Measurements from ENCODE around the gene TACR1. TPM values are rescaled to one million over a fixed set of nuclear protein-coding genes. Genes with fewer than 3 reads are reported as not detected.

The TACR1 gene
- total and polyA plus RNA-seq, 7 donors: 0.03 to 0.37 (median 0.13) TPM

DNA sequence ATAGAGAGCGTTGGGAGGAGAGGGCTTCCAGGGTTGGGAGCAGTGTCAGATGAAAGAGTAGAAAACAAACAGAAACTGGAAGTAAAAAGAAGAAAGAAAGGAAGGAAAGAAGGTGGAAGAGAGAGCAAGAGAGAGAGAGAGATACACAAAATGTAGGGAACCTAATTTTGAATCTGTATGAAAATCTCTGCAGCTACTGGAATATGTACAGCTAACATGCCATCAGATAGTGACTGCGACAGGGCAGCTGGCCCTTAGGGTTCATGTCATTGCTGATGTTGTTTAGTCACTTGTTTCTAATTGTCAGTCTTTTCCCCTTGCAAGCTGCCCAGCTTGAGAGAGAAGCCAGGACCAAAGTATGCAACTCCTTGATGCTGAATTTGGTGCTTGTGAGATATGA, 155.0 kb downstream of the TACR1 start:
- Histone ChIP-seq H3K27ac (no peak overlapping the region), H3K4me3 (no peak overlapping the region), H3K27me3 (ENCODE audit: insufficient read depth in 3 of 3, low read length in 2 of 3) (no peaks in the 10 kb centered on the region), H3K4me1 (peaks cover 13% of the 10 kb centered on the region), H3K36me3 (ENCODE audit: insufficient read depth in 1 of 2, low read depth in 1 of 2) (no peaks in the 10 kb centered on the region), H3K9me3 (no peaks in the 10 kb centered on the region)
- 97 to 100% (median 97%) methylated on average over 2 of the region's 2 CpGs for WGBS, 3 donors
- TF ChIP-seq, protein P1, sequence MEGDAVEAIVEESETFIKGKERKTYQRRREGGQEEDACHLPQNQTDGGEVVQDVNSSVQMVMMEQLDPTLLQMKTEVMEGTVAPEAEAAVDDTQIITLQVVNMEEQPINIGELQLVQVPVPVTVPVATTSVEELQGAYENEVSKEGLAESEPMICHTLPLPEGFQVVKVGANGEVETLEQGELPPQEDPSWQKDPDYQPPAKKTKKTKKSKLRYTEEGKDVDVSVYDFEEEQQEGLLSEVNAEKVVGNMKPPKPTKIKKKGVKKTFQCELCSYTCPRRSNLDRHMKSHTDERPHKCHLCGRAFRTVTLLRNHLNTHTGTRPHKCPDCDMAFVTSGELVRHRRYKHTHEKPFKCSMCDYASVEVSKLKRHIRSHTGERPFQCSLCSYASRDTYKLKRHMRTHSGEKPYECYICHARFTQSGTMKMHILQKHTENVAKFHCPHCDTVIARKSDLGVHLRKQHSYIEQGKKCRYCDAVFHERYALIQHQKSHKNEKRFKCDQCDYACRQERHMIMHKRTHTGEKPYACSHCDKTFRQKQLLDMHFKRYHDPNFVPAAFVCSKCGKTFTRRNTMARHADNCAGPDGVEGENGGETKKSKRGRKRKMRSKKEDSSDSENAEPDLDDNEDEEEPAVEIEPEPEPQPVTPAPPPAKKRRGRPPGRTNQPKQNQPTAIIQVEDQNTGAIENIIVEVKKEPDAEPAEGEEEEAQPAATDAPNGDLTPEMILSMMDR (IDR thresholded peaks at IDR 0.05): no peak
- DNase-seq (no peak), ATAC-seq (no peak)
- intact Hi-C loops (cut with DNase I): no loop called here

- ATAC-seq: peak in 3 of 4 donors; percentile 50 to 76 (median 51)
- WGBS, 3 donors: 20 to 47% (median 30%) methylated on average over 1 of the region's 1 CpG
- no peak for DNase-seq
- Histone ChIP-seq H3K4me3 (no peak overlapping the region), H3K9me3 (no peaks in the 10 kb centered on the region), H3K27me3 (ENCODE audit: insufficient read depth in 3 of 3, low read length in 2 of 3) (no peaks in the 10 kb centered on the region), H3K4me1 (peaks cover 13% of the 10 kb centered on the region), H3K27ac (no peak overlapping the region), H3K36me3 (ENCODE audit: insufficient read depth in 1 of 2, low read depth in 1 of 2) (no peaks in the 10 kb centered on the region)
- intact Hi-C loops (cut with DNase I): no loop called here
- TF ChIP-seq, protein P1 (IDR thresholded peaks at IDR 0.05): no peak
Observed at GRCh38 chr2:75042823-75043222, 156.5 kb downstream of the TACR1 start.

DNA sequence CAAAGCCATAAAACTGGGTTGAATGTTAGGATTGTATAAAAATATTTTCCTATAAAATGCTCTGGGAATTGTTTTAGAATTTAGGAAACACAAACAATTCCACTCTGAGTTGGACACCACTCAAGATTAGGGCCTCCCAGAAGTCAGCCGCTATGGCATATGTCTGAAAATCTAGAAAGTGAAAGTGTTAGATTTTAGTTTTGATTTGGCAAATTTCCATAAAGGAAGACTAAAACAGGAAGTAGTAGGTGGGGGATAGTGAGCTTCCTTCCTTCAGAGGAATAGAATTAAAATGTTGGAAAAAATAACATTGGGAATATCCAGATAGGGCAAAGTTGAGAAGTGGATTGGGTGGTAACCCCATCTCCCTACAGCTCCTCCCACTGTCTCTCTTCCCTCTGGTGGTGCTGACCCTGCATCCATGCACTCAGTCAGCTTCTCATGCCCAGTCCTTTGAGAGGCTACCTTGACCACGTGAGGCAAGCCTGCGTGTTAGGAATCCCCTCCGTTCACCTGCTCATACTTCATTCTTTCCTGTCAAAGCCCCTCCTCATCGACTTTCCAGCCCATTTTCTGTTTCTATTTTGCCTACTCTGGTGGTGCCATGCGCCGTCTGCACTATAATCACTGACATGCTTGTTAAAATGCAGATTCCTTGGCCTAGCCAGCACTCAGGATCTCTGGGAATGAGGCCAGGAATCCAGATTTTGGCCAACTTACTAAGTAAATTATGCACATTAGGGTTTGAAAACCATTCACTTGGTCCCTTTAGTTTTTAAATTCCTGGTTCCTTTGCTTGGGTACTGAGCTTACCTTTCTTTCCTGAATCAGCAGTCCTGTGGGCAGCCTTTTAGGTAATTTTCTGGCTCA, 157.4 kb downstream of the TACR1 start:
- Histone ChIP-seq H3K4me3 (no peak overlapping the region), H3K27me3 (ENCODE audit: insufficient read depth in 3 of 3, low read length in 2 of 3) (no peaks in the 10 kb centered on the region), H3K36me3 (ENCODE audit: insufficient read depth in 1 of 2, low read depth in 1 of 2) (no peaks in the 10 kb centered on the region), H3K4me1 (peaks cover 13% of the 10 kb centered on the region), H3K27ac (no peak overlapping the region), H3K9me3 (no peaks in the 10 kb centered on the region)
- no peak for DNase-seq
- intact Hi-C loops (cut with DNase I): no loop called here
- ATAC-seq: no peak
- TF ChIP-seq, protein P1 (IDR thresholded peaks at IDR 0.05): no peak
- WGBS, 3 donors: 66 to 84% (median 68%) methylated on average over 7 of the region's 7 CpGs

- no peaks in the 10 kb centered on the region for H3K36me3 ChIP-seq (ENCODE audit: insufficient read depth in 1 of 2, low read depth in 1 of 2)
- intact Hi-C loops (cut with DNase I): no loop called here
- WGBS, 3 donors: 85 to 87% (median 85%) methylated on average over 2 of the region's 2 CpGs
- TF ChIP-seq, protein P1 (IDR thresholded peaks at IDR 0.05): no peak
- H3K9me3 ChIP-seq: no peaks in the 10 kb centered on the region
- H3K4me3 ChIP-seq: no peak overlapping the region
- H3K27ac ChIP-seq: no peak overlapping the region
- peaks cover 13% of the 10 kb centered on the region for H3K4me1 ChIP-seq
- no peaks in the 10 kb centered on the region for H3K27me3 ChIP-seq (ENCODE audit: insufficient read depth in 3 of 3, low read length in 2 of 3)
- DNase-seq (no peak), ATAC-seq (no peak)
Observed at GRCh38 chr2:75041226-75041625, 158.1 kb downstream of the TACR1 start.

All from psoas muscle (tissue), 8 donors.